ENCODE data around the gene IDI2. TPM values are rescaled to one million over a fixed set of nuclear protein-coding genes. Genes with fewer than 3 reads are reported as not detected.

IDI2 gene
- total and polyA plus RNA-seq, 2 of the 13 experiments (the other 11 are each of a cell fraction or from before 2014, with no cell fraction given): not detected

DNA sequence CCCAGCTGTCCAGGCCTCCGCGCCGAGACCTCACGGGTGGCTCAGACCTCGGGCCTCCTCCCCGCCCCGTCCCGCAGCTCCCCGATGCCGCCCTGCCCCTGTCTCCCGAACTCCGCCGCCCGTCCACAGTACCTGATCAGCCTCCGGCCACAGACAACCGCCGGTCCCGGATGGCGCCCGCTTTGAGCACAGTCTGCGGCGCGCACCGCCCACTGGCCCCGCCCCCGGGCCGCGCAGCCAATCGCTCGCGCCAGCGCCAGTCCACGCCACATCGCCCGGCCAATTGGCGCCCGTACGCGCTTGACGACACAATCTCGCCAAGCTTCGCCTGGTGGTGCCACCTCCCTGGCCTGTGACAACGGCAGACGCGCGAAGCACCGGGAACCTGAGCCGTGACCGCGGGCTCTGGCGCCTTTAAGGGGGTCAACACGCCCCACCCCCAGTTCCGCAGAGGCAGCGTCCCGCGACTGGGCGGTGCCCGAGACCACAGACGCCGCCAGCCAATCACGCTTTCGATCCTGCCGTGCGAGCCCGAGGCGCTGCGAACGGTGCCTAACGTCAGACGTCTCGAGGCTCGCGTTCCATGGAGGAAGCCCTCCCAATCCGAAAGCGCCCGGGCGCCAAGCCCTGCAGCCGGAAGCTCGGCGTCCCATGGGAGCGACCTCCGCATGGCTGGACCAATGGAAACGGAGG is 23.2 kb upstream of the IDI2 start, which contains the start of gene IDI1 (continued):
- TF ChIP-seq, protein P1, sequence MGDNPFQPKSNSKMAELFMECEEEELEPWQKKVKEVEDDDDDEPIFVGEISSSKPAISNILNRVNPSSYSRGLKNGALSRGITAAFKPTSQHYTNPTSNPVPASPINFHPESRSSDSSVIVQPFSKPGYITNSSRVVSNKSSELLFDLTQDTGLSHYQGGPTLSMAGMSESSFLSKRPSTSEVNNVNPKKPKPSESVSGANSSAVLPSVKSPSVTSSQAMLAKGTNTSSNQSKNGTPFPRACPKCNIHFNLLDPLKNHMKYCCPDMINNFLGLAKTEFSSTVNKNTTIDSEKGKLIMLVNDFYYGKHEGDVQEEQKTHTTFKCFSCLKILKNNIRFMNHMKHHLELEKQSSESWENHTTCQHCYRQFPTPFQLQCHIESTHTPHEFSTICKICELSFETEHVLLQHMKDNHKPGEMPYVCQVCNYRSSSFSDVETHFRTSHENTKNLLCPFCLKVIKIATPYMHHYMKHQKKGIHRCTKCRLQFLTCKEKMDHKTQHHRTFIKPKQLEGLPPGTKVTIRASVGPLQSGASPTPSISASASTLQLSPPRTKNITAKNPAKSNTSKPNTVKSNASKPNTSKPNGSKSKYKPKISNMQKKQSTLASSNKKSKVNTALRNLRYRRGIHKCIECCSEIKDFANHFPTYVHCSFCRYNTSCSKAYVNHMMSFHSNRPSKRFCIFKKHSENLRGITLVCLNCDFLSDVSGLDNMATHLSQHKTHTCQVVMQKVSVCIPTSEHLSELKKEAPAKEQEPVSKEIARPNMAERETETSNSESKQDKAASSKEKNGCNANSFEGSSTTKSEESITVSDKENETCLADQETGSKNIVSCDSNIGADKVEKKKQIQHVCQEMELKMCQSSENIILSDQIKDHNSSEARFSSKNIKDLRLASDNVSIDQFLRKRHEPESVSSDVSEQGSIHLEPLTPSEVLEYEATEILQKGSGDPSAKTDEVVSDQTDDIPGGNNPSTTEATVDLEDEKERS (CRISPR knock-in tag; IDR thresholded peaks at IDR 0.05): no peak
- TF ChIP-seq ZHX1 (CRISPR knock-in tag; IDR thresholded peaks at IDR 0.05; ENCODE audit: low read depth): 0 out of 2 replicates have a peak, but pooled peaks have one; percentile 65
- TF ChIP-seq GATAD1 (CRISPR knock-in tag; IDR thresholded peaks at IDR 0.05): peak; percentile 79
- no peak for TF ChIP-seq NFE2L1 (CRISPR knock-in tag; IDR thresholded peaks at IDR 0.05; ENCODE audit: borderline replicate concordance)
- TF ChIP-seq CEBPB (IDR thresholded peaks at IDR 0.05; ENCODE audit: borderline replicate concordance, low read depth, low read length): no peak
- TF ChIP-seq TOPORS (CRISPR knock-in tag; IDR thresholded peaks at IDR 0.05): peak; percentile 92
- no peak for TF ChIP-seq SRSF9 (IDR thresholded peaks at IDR 0.05; ENCODE audit: borderline replicate concordance, insufficient read depth, low read depth, low read length, poor library complexity, severe bottlenecking)
- TF ChIP-seq SALL1 (CRISPR knock-in tag; IDR thresholded peaks at IDR 0.05): peak; percentile 84; the same call in 1 of the 2 replicates
- 0 out of 2 replicates have a peak, but pooled peaks have one; percentile 23 for TF ChIP-seq ZNF335 (CRISPR knock-in tag; IDR thresholded peaks at IDR 0.05)
- peak; percentile 76; the same call in 1 of the 2 replicates for TF ChIP-seq GTF3A (CRISPR knock-in tag; conservative IDR thresholded peaks at IDR 0.05)
- peak; percentile 27; the same call in 1 of the 2 replicates for TF ChIP-seq ZNF724P (CRISPR knock-in tag; IDR thresholded peaks at IDR 0.05; ENCODE audit: borderline replicate concordance)
- peak; percentile 43; the same call in 1 of the 2 replicates for TF ChIP-seq ZNF230 (CRISPR knock-in tag; IDR thresholded peaks at IDR 0.05)
- no peak for TF ChIP-seq TRIM22 (IDR thresholded peaks at IDR 0.05)
- TF ChIP-seq NCOR1 (IDR thresholded peaks at IDR 0.05; ENCODE audit: borderline replicate concordance, low read length): 0 out of 2 replicates have a peak, but pooled peaks have one; percentile 6
- TF ChIP-seq ZNF382 (CRISPR knock-in tag; IDR thresholded peaks at IDR 0.05; ENCODE audit: borderline replicate concordance): no peak
- TF ChIP-seq, protein P2, sequence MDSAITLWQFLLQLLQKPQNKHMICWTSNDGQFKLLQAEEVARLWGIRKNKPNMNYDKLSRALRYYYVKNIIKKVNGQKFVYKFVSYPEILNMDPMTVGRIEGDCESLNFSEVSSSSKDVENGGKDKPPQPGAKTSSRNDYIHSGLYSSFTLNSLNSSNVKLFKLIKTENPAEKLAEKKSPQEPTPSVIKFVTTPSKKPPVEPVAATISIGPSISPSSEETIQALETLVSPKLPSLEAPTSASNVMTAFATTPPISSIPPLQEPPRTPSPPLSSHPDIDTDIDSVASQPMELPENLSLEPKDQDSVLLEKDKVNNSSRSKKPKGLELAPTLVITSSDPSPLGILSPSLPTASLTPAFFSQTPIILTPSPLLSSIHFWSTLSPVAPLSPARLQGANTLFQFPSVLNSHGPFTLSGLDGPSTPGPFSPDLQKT (CRISPR knock-in tag; IDR thresholded peaks at IDR 0.05; ENCODE audit: borderline replicate concordance): 0 out of 2 replicates have a peak, but pooled peaks have one; percentile 30
- peak; percentile 69; the same call in 1 of the 2 replicates for TF ChIP-seq ZSCAN5A (CRISPR knock-in tag; IDR thresholded peaks at IDR 0.05; ENCODE audit: borderline replicate concordance)
- peak; percentile 67; the same call in 1 of the 2 replicates for TF ChIP-seq ZNF749 (CRISPR knock-in tag; IDR thresholded peaks at IDR 0.05; ENCODE audit: borderline replicate concordance)
